ENCODE measurements around the gene PLPP1.

GRCh38 chr5:55497712-55498111 lies 37.1 kb downstream of the PLPP1 start:
- TF ChIP-seq EZH2phosphoT487 (IDR thresholded peaks at IDR 0.05; ENCODE audit: borderline replicate concordance), result no peak
- TF ChIP-seq CTCF (IDR thresholded peaks at IDR 0.05 in 2 of 3, conservative IDR thresholded peaks at IDR 0.05 in 1 of 3; ENCODE audit: borderline replicate concordance in 1 of 3, insufficient read depth in 1 of 3, low read depth in 2 of 3, low read length in 2 of 3), result no peak
- no peak for TF ChIP-seq MAX (IDR thresholded peaks at IDR 0.05)
- no peak for TF ChIP-seq POLR2A (IDR thresholded peaks at IDR 0.05; ENCODE audit: borderline replicate concordance, extremely low read depth, insufficient read depth, insufficient read length)
- no peak for TF ChIP-seq RAD21 (IDR thresholded peaks at IDR 0.05; ENCODE audit: low read depth)
- no peak for TF ChIP-seq CBX3 (IDR thresholded peaks at IDR 0.05; ENCODE audit: low read depth)
- TF ChIP-seq SRF (IDR thresholded peaks at IDR 0.05; ENCODE audit: low read depth), result no peak
- no peak for TF ChIP-seq EZH2 (IDR thresholded peaks at IDR 0.05)
- no peak for TF ChIP-seq POLR2AphosphoS5 (IDR thresholded peaks at IDR 0.05; ENCODE audit: low read depth, low read length)

All from HCT116 (cell line).